Neural cell (in vitro differentiated cells): ENCODE results near the gene NDFIP1. TPM values are rescaled to one million over a fixed set of nuclear protein-coding genes. Genes with fewer than 3 reads are reported as not detected.
A peak's percentile ranks its signal among the peaks of the same experiment; 100 is the strongest.

Source experiments
- H2AFZ ChIP-seq: fragments of 200-600, 300-800 bp; sonication (generic), shearing (Covaris generic); 2 replicates; pipeline ENCODE4 v1.6.0; 2014; ENCODE audit warnings: low read depth, mild to moderate bottlenecking, antibody characterized with exemption, low read length, moderate library complexity
- H3F3A ChIP-seq: fragments of 200-600 bp; shearing (Covaris generic); 2 replicates; pipeline ENCODE4 v1.6.1; 2016; ENCODE audit warnings: mild to moderate bottlenecking, moderate library complexity, mixed read lengths, antibody characterized with exemption, low read length; ENCODE audit not compliant: insufficient read depth, poor library complexity, severe bottlenecking
- H3K27ac ChIP-seq: fragments of 200-600, 300-800 bp; sonication (generic), shearing (Covaris generic); 2 replicates; pipeline ENCODE4 v1.5.1; 2014; ENCODE audit warnings: mild to moderate bottlenecking, low read length, moderate library complexity
- H3K27me3 ChIP-seq: fragments of 300-800, 200-600 bp; sonication (generic), shearing (Covaris generic); 2 replicates; pipeline ENCODE4 v1.6.0; 2014; ENCODE audit warnings: mild to moderate bottlenecking, low read depth, low read length, moderate library complexity; ENCODE audit not compliant: insufficient read depth
- H3K36me3 ChIP-seq: fragments of 300-800, 200-600 bp; sonication (generic), shearing (Covaris generic); 2 replicates; pipeline ENCODE4 v1.5.1; 2014; ENCODE audit warnings: mild to moderate bottlenecking, antibody characterized with exemption, low read length, moderate library complexity; ENCODE audit not compliant: insufficient read depth
- H3K4me2 ChIP-seq: fragments of 300-800, 200-600 bp; sonication (generic), shearing (Covaris generic); 2 replicates; pipeline ENCODE4 v1.6.0; 2014; ENCODE audit warnings: mild to moderate bottlenecking, low read length
- H3K4me3 ChIP-seq: fragments of 300-800, 200-600 bp; sonication (generic), shearing (Covaris generic); 2 replicates; pipeline ENCODE4 v1.5.1; 2014; ENCODE audit warnings: mild to moderate bottlenecking, low read length, moderate library complexity
- H3K79me2 ChIP-seq: fragments of 200-600 bp; shearing (Covaris generic); replicated peaks from 2 replicates; pipeline ENCODE4 v1.6.0; 2014; ENCODE audit warnings: mild to moderate bottlenecking, low read length, moderate library complexity; ENCODE audit not compliant: insufficient read depth
- H3K9ac ChIP-seq: fragments of 300-800, 200-600 bp; sonication (generic), shearing (Covaris generic); 2 replicates; pipeline ENCODE4 v1.6.1; 2016; ENCODE audit warnings: mild to moderate bottlenecking, low read length, mixed read lengths
- H3K9me2 ChIP-seq: fragments of 200-600 bp; shearing (Covaris generic); 2 replicates; pipeline ENCODE4 v1.6.1; 2016; ENCODE audit warnings: mild to moderate bottlenecking, low read length, mixed read lengths; ENCODE audit not compliant: insufficient read depth
- H3K9me3 ChIP-seq: fragments of 200-600, 300-800 bp; sonication (generic), shearing (Covaris generic); 2 replicates; pipeline ENCODE4 v1.6.1; 2016; ENCODE audit warnings: mild to moderate bottlenecking, mixed run types, low read length, moderate library complexity, mixed read lengths
- H4K20me1 ChIP-seq: fragments of 200-600 bp; shearing (Covaris generic); 2 replicates; pipeline ENCODE4 v1.6.1; 2016; ENCODE audit warnings: mild to moderate bottlenecking, mixed run types; ENCODE audit not compliant: insufficient read depth
- EP300 ChIP-seq: fragments of 450-650 bp; conservative IDR thresholded peaks from 2 replicates; pipeline ENCODE4 v1.6.1; 2014; ENCODE audit warnings: antibody characterized with exemption, mild to moderate bottlenecking, moderate library complexity; ENCODE audit not compliant: poor library complexity, severe bottlenecking
- EZH2 ChIP-seq: fragments of 200-600, 300-800 bp; shearing (Covaris generic), sonication (generic); IDR thresholded peaks from 2 replicates; pipeline ENCODE4 v1.6.1; 2014; ENCODE audit warnings: antibody characterized with exemption, low read length, borderline replicate concordance, mild to moderate bottlenecking; ENCODE audit not compliant: insufficient read depth, poor library complexity, severe bottlenecking
- MXI1 ChIP-seq: fragments of 450-650 bp; conservative IDR thresholded peaks from 2 replicates; pipeline ENCODE4 v1.6.1; 2014; ENCODE audit warnings: antibody characterized with exemption, mild to moderate bottlenecking; ENCODE audit not compliant: poor library complexity, severe bottlenecking
- POLR2AphosphoS5 ChIP-seq: IDR thresholded peaks from 2 replicates; pipeline ENCODE4 v1.6.1; 2012
- RAD21 ChIP-seq: fragments of 450-650 bp; conservative IDR thresholded peaks from 2 replicates; pipeline ENCODE4 v1.6.1; 2014; ENCODE audit warnings: antibody characterized with exemption, mild to moderate bottlenecking, moderate library complexity
- SMC3 ChIP-seq: fragments of 450-650 bp; conservative IDR thresholded peaks from 2 replicates; pipeline ENCODE4 v1.6.1; 2014; ENCODE audit warnings: antibody characterized with exemption, mild to moderate bottlenecking, moderate library complexity; ENCODE audit not compliant: poor library complexity
- TAF1 ChIP-seq: IDR thresholded peaks from 2 replicates; pipeline ENCODE4 v1.6.1; 2012; ENCODE audit warnings: low read depth
- polyA plus RNA-seq: library from polyadenylated mRNA; depleted of rRNA; stranded (reverse); fragments of >200 nt; gene quantifications from 2 replicates; pipeline ENCODE4 v1.2.3, GENCODE V29; 2014
- TF ChIP-seq, protein P1 (sequence below): fragments of 450-650 bp; IDR thresholded peaks from 2 replicates; pipeline ENCODE4 v1.5.1; 2014; ENCODE audit warnings: antibody characterized with exemption, mild to moderate bottlenecking, moderate library complexity; ENCODE audit not compliant: poor library complexity, severe bottlenecking
- TF ChIP-seq, protein P2 (sequence below): IDR thresholded peaks from 2 replicates; pipeline ENCODE4 v1.6.1; 2012; ENCODE audit warnings: borderline replicate concordance

NDFIP1 gene
- polyA plus RNA-seq, 1 donor from 2014 or later, result 99.7 TPM

- no peaks in the 10 kb centered on the region for H3K9me2 ChIP-seq
- H3K27ac ChIP-seq, result no peak overlapping the region
- H3K27me3 ChIP-seq, result no peaks in the 10 kb centered on the region
- no peak overlapping the region for H2AFZ ChIP-seq
- H3K9me3 ChIP-seq, result no peaks in the 10 kb centered on the region
- H3F3A ChIP-seq, result no peaks in the 10 kb centered on the region
- H3K36me3 ChIP-seq, result peaks cover 6% of the 10 kb centered on the region
- no peak overlapping the region for H3K4me2 ChIP-seq
- no peaks in the 10 kb centered on the region for H4K20me1 ChIP-seq
- TF ChIP-seq, protein P1, sequence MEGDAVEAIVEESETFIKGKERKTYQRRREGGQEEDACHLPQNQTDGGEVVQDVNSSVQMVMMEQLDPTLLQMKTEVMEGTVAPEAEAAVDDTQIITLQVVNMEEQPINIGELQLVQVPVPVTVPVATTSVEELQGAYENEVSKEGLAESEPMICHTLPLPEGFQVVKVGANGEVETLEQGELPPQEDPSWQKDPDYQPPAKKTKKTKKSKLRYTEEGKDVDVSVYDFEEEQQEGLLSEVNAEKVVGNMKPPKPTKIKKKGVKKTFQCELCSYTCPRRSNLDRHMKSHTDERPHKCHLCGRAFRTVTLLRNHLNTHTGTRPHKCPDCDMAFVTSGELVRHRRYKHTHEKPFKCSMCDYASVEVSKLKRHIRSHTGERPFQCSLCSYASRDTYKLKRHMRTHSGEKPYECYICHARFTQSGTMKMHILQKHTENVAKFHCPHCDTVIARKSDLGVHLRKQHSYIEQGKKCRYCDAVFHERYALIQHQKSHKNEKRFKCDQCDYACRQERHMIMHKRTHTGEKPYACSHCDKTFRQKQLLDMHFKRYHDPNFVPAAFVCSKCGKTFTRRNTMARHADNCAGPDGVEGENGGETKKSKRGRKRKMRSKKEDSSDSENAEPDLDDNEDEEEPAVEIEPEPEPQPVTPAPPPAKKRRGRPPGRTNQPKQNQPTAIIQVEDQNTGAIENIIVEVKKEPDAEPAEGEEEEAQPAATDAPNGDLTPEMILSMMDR, result no peak
- no peak for TF ChIP-seq RAD21
- TF ChIP-seq, protein P2, sequence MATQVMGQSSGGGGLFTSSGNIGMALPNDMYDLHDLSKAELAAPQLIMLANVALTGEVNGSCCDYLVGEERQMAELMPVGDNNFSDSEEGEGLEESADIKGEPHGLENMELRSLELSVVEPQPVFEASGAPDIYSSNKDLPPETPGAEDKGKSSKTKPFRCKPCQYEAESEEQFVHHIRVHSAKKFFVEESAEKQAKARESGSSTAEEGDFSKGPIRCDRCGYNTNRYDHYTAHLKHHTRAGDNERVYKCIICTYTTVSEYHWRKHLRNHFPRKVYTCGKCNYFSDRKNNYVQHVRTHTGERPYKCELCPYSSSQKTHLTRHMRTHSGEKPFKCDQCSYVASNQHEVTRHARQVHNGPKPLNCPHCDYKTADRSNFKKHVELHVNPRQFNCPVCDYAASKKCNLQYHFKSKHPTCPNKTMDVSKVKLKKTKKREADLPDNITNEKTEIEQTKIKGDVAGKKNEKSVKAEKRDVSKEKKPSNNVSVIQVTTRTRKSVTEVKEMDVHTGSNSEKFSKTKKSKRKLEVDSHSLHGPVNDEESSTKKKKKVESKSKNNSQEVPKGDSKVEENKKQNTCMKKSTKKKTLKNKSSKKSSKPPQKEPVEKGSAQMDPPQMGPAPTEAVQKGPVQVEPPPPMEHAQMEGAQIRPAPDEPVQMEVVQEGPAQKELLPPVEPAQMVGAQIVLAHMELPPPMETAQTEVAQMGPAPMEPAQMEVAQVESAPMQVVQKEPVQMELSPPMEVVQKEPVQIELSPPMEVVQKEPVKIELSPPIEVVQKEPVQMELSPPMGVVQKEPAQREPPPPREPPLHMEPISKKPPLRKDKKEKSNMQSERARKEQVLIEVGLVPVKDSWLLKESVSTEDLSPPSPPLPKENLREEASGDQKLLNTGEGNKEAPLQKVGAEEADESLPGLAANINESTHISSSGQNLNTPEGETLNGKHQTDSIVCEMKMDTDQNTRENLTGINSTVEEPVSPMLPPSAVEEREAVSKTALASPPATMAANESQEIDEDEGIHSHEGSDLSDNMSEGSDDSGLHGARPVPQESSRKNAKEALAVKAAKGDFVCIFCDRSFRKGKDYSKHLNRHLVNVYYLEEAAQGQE, result no peak
- TF ChIP-seq EP300, result no peak
- no peak for TF ChIP-seq SMC3
- no peak for TF ChIP-seq MXI1
- no peak for TF ChIP-seq POLR2AphosphoS5
- TF ChIP-seq TAF1, result no peak
- TF ChIP-seq EZH2, result no peak
- no peak overlapping the region for H3K9ac ChIP-seq
- H3K79me2 ChIP-seq, result peaks cover 13% of the 10 kb centered on the region
- no peak overlapping the region for H3K4me3 ChIP-seq
Measured at GRCh38 chr5:142134331-142135010, 25.9 kb downstream of the NDFIP1 start.

DNA sequence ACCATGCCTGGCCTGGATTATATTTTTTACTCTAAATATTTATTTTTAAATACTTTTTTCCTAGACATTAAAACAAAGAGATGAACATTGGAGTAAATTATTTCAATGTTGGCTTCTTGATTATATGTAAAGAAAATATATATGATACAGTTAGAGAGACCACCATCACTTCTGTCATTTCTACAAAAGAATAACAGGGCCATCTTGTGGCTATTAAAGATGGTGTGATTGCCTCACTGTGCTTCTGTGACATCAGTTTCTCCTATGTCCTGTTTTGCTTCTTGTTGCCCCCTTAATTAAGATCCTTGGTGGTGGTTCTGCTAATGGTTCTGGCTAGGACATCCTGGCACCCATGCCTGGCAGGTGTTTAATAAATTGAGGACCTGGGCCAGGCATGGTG, 32.9 kb downstream of the NDFIP1 start:
- Histone ChIP-seq H2AFZ (no peak overlapping the region), H3K36me3 (peaks cover 6% of the 10 kb centered on the region), H3K4me3 (no peak overlapping the region), H4K20me1 (no peaks in the 10 kb centered on the region), H3K27ac (no peak overlapping the region), H3K4me2 (no peak overlapping the region), H3K27me3 (no peaks in the 10 kb centered on the region), H3K79me2 (no peaks in the 10 kb centered on the region), H3K9ac (no peak overlapping the region), H3K9me2 (no peaks in the 10 kb centered on the region), H3F3A (no peaks in the 10 kb centered on the region), H3K9me3 (no peaks in the 10 kb centered on the region)
- TF ChIP-seq RAD21 (peak; percentile 28), POLR2AphosphoS5 (no peak)
- TF ChIP-seq, protein P1, result peak; percentile 34
